GM13977 (cell line): ENCODE data around the gene DISC1.
"Not testable (repeated sequence)": the region's sequence is repeated elsewhere in the genome, so short reads cannot be mapped to it uniquely, and the experiment has no call there.

Source experiments
- DNase-seq: peaks from one replicate; pipeline ENCODE4 v3.0.0; 2012; ENCODE audit warnings: low spot score
- CTCF ChIP-seq: IDR thresholded peaks from 2 replicates; pipeline ENCODE4 v1.5.1; 2012; ENCODE audit warnings: mild to moderate bottlenecking, control low read depth; ENCODE audit not compliant: insufficient read depth; ENCODE audit errors: extremely low read depth, missing control alignments
- in situ Hi-C: fragments of 300-500 bp; cut with MboI; formaldehyde crosslinking; loops from one replicate; pipeline ENCODE4 v1.12.0; 2022; ENCODE audit warnings: low sequenced_read_pairs, low pct_unique_long_range_greater_than_20kb, mixed read lengths, inconsistent platforms; ENCODE audit not compliant: unreplicated experiment

The DISC1 gene

DNA sequence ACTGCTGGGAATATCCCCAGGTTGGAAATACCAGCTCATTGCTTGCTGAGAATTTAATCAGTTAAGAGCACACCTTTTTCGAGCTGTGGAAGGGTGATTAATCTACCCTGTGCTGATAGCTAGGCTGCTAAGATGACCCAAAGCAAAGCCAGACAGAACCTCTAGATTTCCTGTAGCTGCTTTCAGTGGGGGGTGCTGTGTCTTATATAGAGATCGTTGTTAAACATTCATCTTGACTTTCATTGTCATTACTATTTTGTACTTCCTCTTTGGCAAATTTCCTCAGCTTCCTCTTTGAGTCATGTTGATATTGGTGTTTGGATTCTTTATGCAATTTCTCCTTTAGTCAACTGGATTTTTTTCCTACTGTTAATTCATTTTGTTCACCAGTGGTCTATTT, 155.3 kb downstream of the DISC1 start:
- TF ChIP-seq CTCF = no peak
- in situ Hi-C loops = no loop called here
- DNase-seq = no peak

- in situ Hi-C loops, DNase-seq: not testable (repeated sequence)
Observed at GRCh38 chr1:231785073-231785472, 158.5 kb downstream of the DISC1 start.

DNA sequence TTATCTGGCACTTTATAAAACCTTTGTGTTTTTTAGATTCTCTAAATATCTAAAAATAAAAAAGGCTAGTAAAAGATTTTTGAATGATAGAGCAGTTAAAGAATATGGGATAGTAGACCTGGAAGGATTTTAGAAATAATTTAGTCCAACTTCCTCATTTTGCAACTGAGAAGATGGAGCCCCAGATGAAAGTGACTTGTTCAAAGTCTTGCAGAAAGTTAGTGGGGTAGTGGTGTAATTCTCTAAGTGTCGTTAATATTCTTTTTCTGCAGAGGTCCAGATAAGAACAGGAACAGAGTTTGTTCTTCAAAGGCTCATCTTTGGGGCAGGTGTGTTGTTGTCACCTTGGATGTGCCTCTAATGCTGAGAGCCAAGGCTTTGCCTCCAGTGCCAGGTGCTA, 159.5 kb downstream of the DISC1 start:
- in situ Hi-C loops = no loop called here
- DNase-seq = no peak
- no peak for TF ChIP-seq CTCF

GRCh38 chr1:231792634-231793033, 166.0 kb downstream of the DISC1 start:
- TF ChIP-seq CTCF = no peak
- DNase-seq = no peak
- in situ Hi-C loops = no loop called here

DNA sequence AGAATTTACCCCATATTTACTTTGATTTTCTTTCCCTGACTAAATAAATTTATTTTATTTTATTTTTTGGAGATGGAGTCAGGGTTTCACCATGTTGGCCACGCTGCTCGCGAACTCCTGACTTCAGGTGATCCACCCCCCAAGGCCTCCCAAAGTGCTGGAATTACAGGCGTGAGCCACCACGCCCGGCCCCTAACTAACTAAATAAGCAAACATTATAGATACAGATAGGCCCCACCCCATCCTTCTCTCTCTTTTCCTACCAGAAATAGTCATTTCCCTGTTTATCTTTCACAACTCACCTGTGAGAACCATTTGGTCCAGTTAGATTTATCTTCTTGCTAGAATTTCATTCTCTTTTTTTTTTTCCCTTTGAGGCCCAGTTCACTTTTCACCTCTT, 167.3 kb downstream of the DISC1 start:
- in situ Hi-C loops = no loop called here
- no peak for DNase-seq
- no peak for TF ChIP-seq CTCF

DNA sequence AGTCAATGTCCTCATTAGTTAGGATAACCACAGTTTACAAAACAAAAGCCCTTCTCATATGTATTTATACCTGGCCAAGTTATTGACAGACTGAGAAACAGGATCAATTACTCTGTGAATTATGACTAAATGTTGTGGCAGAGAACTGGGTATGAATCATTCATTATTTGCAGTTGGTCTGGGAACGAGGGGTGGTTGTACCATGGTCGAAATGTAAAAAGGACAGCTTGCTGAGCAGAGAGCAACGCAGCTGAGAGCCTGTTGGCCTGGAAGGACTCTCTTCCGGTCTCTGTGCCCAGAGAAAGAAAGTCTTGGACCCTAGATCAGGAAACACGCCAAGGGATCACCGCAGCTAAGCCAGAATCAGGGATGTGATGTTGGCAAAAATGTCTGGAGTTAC, 169.6 kb downstream of the DISC1 start:
- no peak for TF ChIP-seq CTCF
- DNase-seq = no peak
- in situ Hi-C loops = no loop called here

DNA sequence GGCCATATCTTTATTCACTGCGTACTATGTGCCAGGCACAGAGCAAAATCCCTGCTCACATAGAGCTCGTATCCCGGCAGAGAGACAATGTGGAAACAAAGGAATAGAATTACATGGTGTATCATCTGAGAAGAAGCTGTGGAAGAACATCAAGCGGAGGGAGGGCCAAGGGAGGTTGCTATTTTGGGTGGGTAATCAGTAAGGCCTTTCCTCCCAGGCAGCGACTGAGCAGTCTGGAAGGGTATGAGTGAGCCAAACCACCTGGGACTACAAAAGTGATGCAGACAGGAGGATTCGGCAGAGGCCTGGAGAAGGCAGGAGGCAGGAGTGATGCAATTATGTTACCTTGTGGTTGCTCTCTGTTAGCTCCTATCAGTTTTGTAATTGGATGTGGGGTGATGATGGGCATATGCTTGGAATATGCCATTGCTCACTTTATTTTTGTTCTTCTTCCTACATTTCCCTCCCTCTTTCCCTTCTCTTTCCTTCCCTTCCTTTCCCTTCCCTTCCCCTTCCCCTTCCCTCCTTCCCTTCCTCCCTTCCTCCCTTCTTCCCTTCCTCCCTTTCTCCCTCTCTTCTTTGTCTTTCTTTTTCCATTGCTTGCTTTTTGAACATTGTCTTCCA, 172.9 kb downstream of the DISC1 start:
- TF ChIP-seq CTCF = no peak
- DNase-seq = no peak
- in situ Hi-C loops = no loop called here
